Loucy (cell line): ENCODE results near the gene TMEM132A.

ENCODE experiments used
- EZH2phosphoT487 ChIP-seq: fragments of 200-600 bp; IDR thresholded peaks from 2 replicates; pipeline ENCODE4 v1.6.1; 2018; ENCODE audit warnings: antibody characterized with exemption, mild to moderate bottlenecking, moderate library complexity, borderline replicate concordance
- TF ChIP-seq, protein P1 (sequence below): fragments of 200-600 bp; sonication (generic); conservative IDR thresholded peaks from 2 replicates; pipeline ENCODE4 v1.5.1; 2014; ENCODE audit warnings: mild to moderate bottlenecking, antibody characterized with exemption, low read length

DNA sequence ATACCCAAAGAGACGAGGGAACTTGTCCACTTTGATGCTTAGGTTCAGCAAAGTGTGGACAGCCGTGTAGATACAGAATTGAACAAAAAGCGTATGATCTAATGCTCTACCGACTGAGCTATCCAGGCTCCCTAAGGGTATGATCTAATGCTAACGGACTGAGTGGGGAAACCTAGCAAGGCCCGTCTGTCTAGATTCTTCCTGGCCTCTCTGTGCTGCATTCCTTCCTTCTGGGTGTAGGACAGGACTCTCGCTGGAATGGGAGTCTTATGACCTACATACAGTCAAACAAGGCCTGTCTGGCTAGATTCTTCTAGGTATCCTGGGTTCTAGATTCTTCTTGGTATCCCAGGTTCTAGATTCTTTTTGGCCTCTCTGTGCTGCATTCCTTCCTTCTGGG is 36.1 kb downstream of the TMEM132A start:
- TF ChIP-seq EZH2phosphoT487 = no peak
- TF ChIP-seq, protein P1, sequence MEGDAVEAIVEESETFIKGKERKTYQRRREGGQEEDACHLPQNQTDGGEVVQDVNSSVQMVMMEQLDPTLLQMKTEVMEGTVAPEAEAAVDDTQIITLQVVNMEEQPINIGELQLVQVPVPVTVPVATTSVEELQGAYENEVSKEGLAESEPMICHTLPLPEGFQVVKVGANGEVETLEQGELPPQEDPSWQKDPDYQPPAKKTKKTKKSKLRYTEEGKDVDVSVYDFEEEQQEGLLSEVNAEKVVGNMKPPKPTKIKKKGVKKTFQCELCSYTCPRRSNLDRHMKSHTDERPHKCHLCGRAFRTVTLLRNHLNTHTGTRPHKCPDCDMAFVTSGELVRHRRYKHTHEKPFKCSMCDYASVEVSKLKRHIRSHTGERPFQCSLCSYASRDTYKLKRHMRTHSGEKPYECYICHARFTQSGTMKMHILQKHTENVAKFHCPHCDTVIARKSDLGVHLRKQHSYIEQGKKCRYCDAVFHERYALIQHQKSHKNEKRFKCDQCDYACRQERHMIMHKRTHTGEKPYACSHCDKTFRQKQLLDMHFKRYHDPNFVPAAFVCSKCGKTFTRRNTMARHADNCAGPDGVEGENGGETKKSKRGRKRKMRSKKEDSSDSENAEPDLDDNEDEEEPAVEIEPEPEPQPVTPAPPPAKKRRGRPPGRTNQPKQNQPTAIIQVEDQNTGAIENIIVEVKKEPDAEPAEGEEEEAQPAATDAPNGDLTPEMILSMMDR = no peak
